HepG2 (cell line): ENCODE results near the gene RBP5. TPM values are rescaled to one million over a fixed set of nuclear protein-coding genes. Genes with fewer than 3 reads are reported as not detected.

Source experiments
- BRCA1 ChIP-seq: sonication (generic); formaldehyde crosslinking; IDR thresholded peaks from 2 replicates; pipeline ENCODE4 v1.4.0; 2020; ENCODE audit warnings: missing genetic modification reagents
- CHCHD3 ChIP-seq: sonication (generic); formaldehyde crosslinking; IDR thresholded peaks from 2 replicates; pipeline ENCODE4 v1.8.0; 2022; ENCODE audit warnings: mild to moderate bottlenecking, missing genetic modification reagents, moderate library complexity
- FOXO4 ChIP-seq: sonication (generic); formaldehyde crosslinking; conservative IDR thresholded peaks from 2 replicates; pipeline ENCODE4 v1.8.1; 2023; ENCODE audit warnings: missing genetic modification reagents
- GFI1 ChIP-seq: sonication (generic); formaldehyde crosslinking; IDR thresholded peaks from 2 replicates; pipeline ENCODE4 v1.5.0; 2020; ENCODE audit warnings: missing genetic modification reagents, mild to moderate bottlenecking, borderline replicate concordance
- GZF1 ChIP-seq: sonication (generic); formaldehyde crosslinking; IDR thresholded peaks from 2 replicates; pipeline ENCODE4 v1.5.1; 2020; ENCODE audit warnings: mild to moderate bottlenecking, missing genetic modification reagents
- HDAC1 ChIP-seq: sonication (generic); formaldehyde crosslinking; IDR thresholded peaks from 2 replicates; pipeline ENCODE4 v1.5.1; 2020; ENCODE audit warnings: mild to moderate bottlenecking, missing genetic modification reagents
- HMG20A ChIP-seq: IDR thresholded peaks from 2 replicates; pipeline ENCODE4 v1.6.1; 2016; ENCODE audit warnings: borderline replicate concordance
- KDM5B ChIP-seq: sonication (generic); formaldehyde crosslinking; IDR thresholded peaks from 2 replicates; pipeline ENCODE4 v1.4.0; 2020; ENCODE audit warnings: missing genetic modification reagents, mild to moderate bottlenecking, borderline replicate concordance
- MBD4 ChIP-seq: IDR thresholded peaks from 2 replicates; pipeline ENCODE4 v1.6.1; 2012; ENCODE audit warnings: low read length, inconsistent platforms, borderline replicate concordance
- NCOA5 ChIP-seq: sonication (generic); formaldehyde crosslinking; IDR thresholded peaks from 2 replicates; pipeline ENCODE4 v1.4.0; 2020; ENCODE audit warnings: missing genetic modification reagents
- SNAPC5 ChIP-seq: sonication (generic); formaldehyde crosslinking; IDR thresholded peaks from 2 replicates; pipeline ENCODE4 v1.8.1; 2023; ENCODE audit warnings: mild to moderate bottlenecking, missing genetic modification reagents, borderline replicate concordance
- TERF1 ChIP-seq: sonication (generic); formaldehyde crosslinking; IDR thresholded peaks from 2 replicates; pipeline ENCODE4 v1.8.0; 2022; ENCODE audit warnings: mild to moderate bottlenecking, missing genetic modification reagents, moderate library complexity
- ZC3H13 ChIP-seq: sonication (generic); formaldehyde crosslinking; IDR thresholded peaks from 2 replicates; pipeline ENCODE4 v1.8.1; 2023; ENCODE audit warnings: mild to moderate bottlenecking, missing genetic modification reagents, moderate library complexity
- ZGPAT ChIP-seq: IDR thresholded peaks from 2 replicates; pipeline ENCODE4 v1.6.1; 2016; ENCODE audit warnings: mild to moderate bottlenecking
- ZKSCAN8 ChIP-seq: IDR thresholded peaks from 2 replicates; pipeline ENCODE4 v1.6.1; 2016; ENCODE audit warnings: borderline replicate concordance, missing genetic modification reagents, missing compliant biosample characterization
- ZNF383 ChIP-seq: sonication (generic); formaldehyde crosslinking; IDR thresholded peaks from 2 replicates; pipeline ENCODE4 v1.4.0; 2020; ENCODE audit warnings: missing genetic modification reagents, mild to moderate bottlenecking, borderline replicate concordance
- ZNF432 ChIP-seq: sonication (generic); formaldehyde crosslinking; IDR thresholded peaks from 2 replicates; pipeline ENCODE4 v1.5.0; 2020; ENCODE audit warnings: missing genetic modification reagents, mild to moderate bottlenecking, borderline replicate concordance
- ZNF609 ChIP-seq: sonication (generic); formaldehyde crosslinking; IDR thresholded peaks from 2 replicates; pipeline ENCODE4 v1.4.0; 2020; ENCODE audit warnings: mild to moderate bottlenecking, missing genetic modification reagents, borderline replicate concordance
- ZNF614 ChIP-seq: IDR thresholded peaks from 2 replicates; pipeline ENCODE4 v1.6.1; 2018; ENCODE audit warnings: missing biosample characterization, missing genetic modification reagents, inconsistent platforms, borderline replicate concordance
- ZNF83 ChIP-seq: sonication (generic); formaldehyde crosslinking; IDR thresholded peaks from 2 replicates; pipeline ENCODE4 v1.4.0; 2020; ENCODE audit warnings: missing genetic modification reagents, mild to moderate bottlenecking, borderline replicate concordance
- polyA plus RNA-seq, 8 experiments: library from polyadenylated mRNA; depleted of rRNA in 3 of 8; stranded (reverse) in 7 of 8; unstranded in 1 of 8; fragments of >200 nt; fragmentation: Illumina TruSeq in 4 of 8; extraction: Trizol in 4 of 8; gene quantifications; 2 replicates each; pipeline versions ENCODE4 v1.2.1 to v1.2.3, GENCODE V29; 2011 to 2016; ENCODE audit warnings: low read depth in 4 of 8, missing spikeins in 1 of 8, mixed read lengths in 1 of 8; ENCODE audit not compliant: insufficient read depth in 1 of 8
- total RNA-seq, 5 experiments: library from RNA; depleted of rRNA; stranded (reverse); fragments of >200 nt; fragmentation: Illumina TruSeq; extraction: Trizol; gene quantifications; 2 replicates each; pipeline ENCODE4 v1.2.3, GENCODE V29; 2016; ENCODE audit warnings: low read depth in 1 of 5

Gene RBP5
- total and polyA plus RNA-seq, 2 of the 13 experiments (the other 11 are each of a cell fraction or from before 2014, with no cell fraction given): 13.8 to 19.8 TPM

GRCh38 chr12:7108796-7109571 is 19.7 kb downstream of the RBP5 start, which contains the start of gene C1RL (continued):
- TF ChIP-seq FOXO4: no peak
- peak; percentile 33; the same call in 1 of the 2 replicates for TF ChIP-seq ZNF609 (CRISPR knock-in tag)
- TF ChIP-seq BRCA1: no peak
- TF ChIP-seq CHCHD3 (CRISPR knock-in tag): no peak
- TF ChIP-seq GZF1 (CRISPR knock-in tag): no peak
- TF ChIP-seq ZNF432 (CRISPR knock-in tag): no peak
- TF ChIP-seq KDM5B (CRISPR knock-in tag): no peak; the same call in 1 of the 2 replicates
- peak; percentile 24; the same call in 1 of the 2 replicates for TF ChIP-seq ZNF614 (CRISPR knock-in tag)
- TF ChIP-seq HMG20A (CRISPR knock-in tag): no peak
- no peak for TF ChIP-seq ZNF383 (CRISPR knock-in tag)
- no peak for TF ChIP-seq ZC3H13
- no peak for TF ChIP-seq NCOA5 (CRISPR knock-in tag)
- TF ChIP-seq MBD4: no peak
- TF ChIP-seq ZKSCAN8 (CRISPR knock-in tag): no peak
- peak; percentile 78; the same call in 1 of the 2 replicates for TF ChIP-seq ZGPAT (CRISPR knock-in tag)
- TF ChIP-seq TERF1 (CRISPR knock-in tag): no peak
- no peak; the same call in 1 of the 2 replicates for TF ChIP-seq GFI1 (CRISPR knock-in tag)
- no peak for TF ChIP-seq SNAPC5 (CRISPR knock-in tag)
- no peak for TF ChIP-seq ZNF83 (CRISPR knock-in tag)
- peak; percentile 50 for TF ChIP-seq HDAC1
